HEK293 (cell line): ENCODE data around the gene THUMPD2.

ENCODE experiments used
- CTCF ChIA-PET: fragments of 350-600 bp; formaldehyde crosslinking; extraction: SDS; loops from one replicate; lab custom pipeline; 2021; ENCODE audit warnings: antibody characterized with exemption; lab: Yijun Ruan, JAX
- POLR2A ChIA-PET: fragments of 300-600 bp; formaldehyde crosslinking; extraction: SDS; loops from one replicate; lab custom pipeline; 2020; ENCODE audit warnings: antibody characterized with exemption, inconsistent platforms; lab: Yijun Ruan, JAX
- H3K27ac ChIP-seq: fragments of 200-500 bp; sonication (Bioruptor generic); 2 replicates; pipeline ENCODE4 v1.5.1; 2014; ENCODE audit warnings: low read depth, low read length, control low read depth, inconsistent platforms; ENCODE audit errors: extremely low read depth
- H3K36me3 ChIP-seq, 2 experiments: fragments of 200-500 bp in 1 of 2; sonication (Bioruptor generic) in 1 of 2; 1 replicate in 1 of 2; 2 replicates in 1 of 2; pipeline ENCODE4 v1.5.1; 2014 to 2017; ENCODE audit warnings: inconsistent platforms in 2 of 2, low read length in 2 of 2; ENCODE audit not compliant: control insufficient read depth in 2 of 2, insufficient read depth in 1 of 2
- H3K4me1 ChIP-seq: fragments of 200-500 bp; sonication (Bioruptor generic); 2 replicates; pipeline ENCODE4 v1.5.1; 2014; ENCODE audit warnings: mild to moderate bottlenecking, low read length, inconsistent platforms; ENCODE audit not compliant: control insufficient read depth, insufficient read depth
- H3K4me3 ChIP-seq: 2 replicates; pipeline ENCODE4 v1.5.1; 2011; ENCODE audit warnings: low read depth, mild to moderate bottlenecking, control low read depth, low read length, moderate library complexity
- H3K9me3 ChIP-seq: fragments of 200-500 bp; sonication (Bioruptor generic); 2 replicates; pipeline ENCODE4 v1.5.1; 2014; ENCODE audit warnings: low read depth, low read length, inconsistent platforms; ENCODE audit not compliant: control insufficient read depth, insufficient read depth
- GFI1B ChIP-seq: fragments of 450-650 bp; formaldehyde crosslinking; IDR thresholded peaks from 2 replicates; pipeline ENCODE4 v1.5.1; 2016; ENCODE audit warnings: missing biosample characterization, missing genetic modification characterization
- GLI4 ChIP-seq: fragments of 450-650 bp; formaldehyde crosslinking; IDR thresholded peaks from 2 replicates; pipeline ENCODE4 v1.5.1; 2016; ENCODE audit warnings: missing biosample characterization, missing genetic modification characterization
- GLIS1 ChIP-seq: fragments of 450-650 bp; formaldehyde crosslinking; IDR thresholded peaks from 2 replicates; pipeline ENCODE4 v1.5.1; 2016; ENCODE audit warnings: missing biosample characterization, missing genetic modification characterization
- HOXC10 ChIP-seq: sonication (generic); formaldehyde crosslinking; IDR thresholded peaks from 2 replicates; pipeline ENCODE4 v1.8.1; 2023; ENCODE audit warnings: mild to moderate bottlenecking, missing genetic modification reagents
- INSM2 ChIP-seq: fragments of 450-650 bp; formaldehyde crosslinking; IDR thresholded peaks from 2 replicates; pipeline ENCODE4 v1.5.1; 2016; ENCODE audit warnings: missing biosample characterization, missing genetic modification characterization
- MZF1 ChIP-seq: fragments of 450-650 bp; formaldehyde crosslinking; IDR thresholded peaks from 2 replicates; pipeline ENCODE4 v1.5.1; 2017; ENCODE audit warnings: missing biosample characterization, missing genetic modification characterization, borderline replicate concordance
- PRDM1 ChIP-seq: fragments of 450-650 bp; formaldehyde crosslinking; IDR thresholded peaks from 2 replicates; pipeline ENCODE4; 2016; ENCODE audit warnings: missing biosample characterization, missing genetic modification characterization
- SCRT2 ChIP-seq: fragments of 450-650 bp; formaldehyde crosslinking; IDR thresholded peaks from 2 replicates; pipeline ENCODE4 v1.5.1; 2016; ENCODE audit warnings: missing biosample characterization, missing genetic modification characterization
- YY2 ChIP-seq: fragments of 450-650 bp; formaldehyde crosslinking; IDR thresholded peaks from 2 replicates; pipeline ENCODE4 v1.5.1; 2016; ENCODE audit warnings: missing biosample characterization, missing genetic modification characterization
- ZBTB8A ChIP-seq: fragments of 450-650 bp; formaldehyde crosslinking; IDR thresholded peaks from 2 replicates; pipeline ENCODE4 v1.5.1; 2016; ENCODE audit warnings: missing biosample characterization, missing genetic modification characterization
- ZNF169 ChIP-seq: fragments of 450-650 bp; formaldehyde crosslinking; IDR thresholded peaks from 2 replicates; pipeline ENCODE4 v1.5.1; 2016; ENCODE audit warnings: missing biosample characterization, missing genetic modification characterization
- ZNF202 ChIP-seq: fragments of 450-650 bp; formaldehyde crosslinking; IDR thresholded peaks from 2 replicates; pipeline ENCODE4 v1.5.1; 2016; ENCODE audit warnings: missing biosample characterization, missing genetic modification characterization, borderline replicate concordance
- ZNF211 ChIP-seq: fragments of 450-650 bp; formaldehyde crosslinking; IDR thresholded peaks from 2 replicates; pipeline ENCODE4 v1.5.1; 2016; ENCODE audit warnings: low read depth, missing biosample characterization, missing genetic modification characterization
- ZNF214 ChIP-seq: fragments of 450-650 bp; formaldehyde crosslinking; IDR thresholded peaks from 2 replicates; pipeline ENCODE4 v1.5.1; 2017; ENCODE audit warnings: missing biosample characterization, mild to moderate bottlenecking, missing genetic modification characterization, borderline replicate concordance
- ZNF239 ChIP-seq: fragments of 450-650 bp; formaldehyde crosslinking; IDR thresholded peaks from 2 replicates; pipeline ENCODE4 v1.5.1; 2016; ENCODE audit warnings: missing biosample characterization, missing genetic modification characterization
- ZNF341 ChIP-seq: fragments of 450-650 bp; formaldehyde crosslinking; IDR thresholded peaks from 2 replicates; pipeline ENCODE4; 2016; ENCODE audit warnings: low read depth, missing biosample characterization, missing genetic modification characterization
- ZNF354C ChIP-seq: fragments of 450-650 bp; formaldehyde crosslinking; IDR thresholded peaks from 2 replicates; pipeline ENCODE4 v1.5.1; 2016; ENCODE audit warnings: missing biosample characterization, missing genetic modification characterization, low read depth, borderline replicate concordance
- ZNF362 ChIP-seq: fragments of 450-650 bp; formaldehyde crosslinking; IDR thresholded peaks from 2 replicates; pipeline ENCODE4 v1.5.1; 2016; ENCODE audit warnings: missing biosample characterization, missing genetic modification characterization
- ZNF404 ChIP-seq: fragments of 450-650 bp; formaldehyde crosslinking; IDR thresholded peaks from 2 replicates; pipeline ENCODE4 v1.5.1; 2017; ENCODE audit warnings: missing biosample characterization, missing genetic modification characterization
- ZNF514 ChIP-seq: fragments of 450-650 bp; formaldehyde crosslinking; IDR thresholded peaks from 2 replicates; pipeline ENCODE4 v1.5.1; 2016; ENCODE audit warnings: missing biosample characterization, missing genetic modification characterization
- ZNF558 ChIP-seq: fragments of 450-650 bp; formaldehyde crosslinking; IDR thresholded peaks from 2 replicates; pipeline ENCODE4 v1.5.1; 2016; ENCODE audit warnings: missing biosample characterization, missing genetic modification characterization
- ZNF561 ChIP-seq: fragments of 450-650 bp; IDR thresholded peaks from 2 replicates; pipeline ENCODE4 v1.5.1; 2018; ENCODE audit warnings: missing biosample characterization, missing genetic modification characterization, borderline replicate concordance
- ZNF600 ChIP-seq: fragments of 450-650 bp; formaldehyde crosslinking; IDR thresholded peaks from 2 replicates; pipeline ENCODE4 v1.5.1; 2016; ENCODE audit warnings: missing biosample characterization, missing genetic modification characterization
- ZNF624 ChIP-seq: fragments of 450-650 bp; formaldehyde crosslinking; IDR thresholded peaks from 2 replicates; pipeline ENCODE4 v1.5.1; 2017; ENCODE audit warnings: missing biosample characterization, missing genetic modification characterization
- ZNF645 ChIP-seq: fragments of 450-650 bp; formaldehyde crosslinking; IDR thresholded peaks from 2 replicates; pipeline ENCODE4; 2016; ENCODE audit warnings: missing biosample characterization, missing genetic modification characterization
- ZNF654 ChIP-seq: fragments of 450-650 bp; formaldehyde crosslinking; IDR thresholded peaks from 2 replicates; pipeline ENCODE4 v1.5.1; 2016; ENCODE audit warnings: low read depth, missing biosample characterization, missing genetic modification characterization
- ZNF658 ChIP-seq: fragments of 450-650 bp; formaldehyde crosslinking; IDR thresholded peaks from 2 replicates; pipeline ENCODE4; 2016; ENCODE audit warnings: missing biosample characterization, missing genetic modification characterization
- ZNF677 ChIP-seq: fragments of 450-650 bp; IDR thresholded peaks from 2 replicates; pipeline ENCODE4 v1.5.0; 2018; ENCODE audit warnings: missing biosample characterization, mild to moderate bottlenecking, missing genetic modification characterization, moderate library complexity
- TF ChIP-seq, protein P1 (sequence below): fragments of 450-650 bp; IDR thresholded peaks from 2 replicates; pipeline ENCODE4 v1.5.1; 2018; ENCODE audit warnings: missing biosample characterization, missing genetic modification characterization

Gene THUMPD2

GRCh38 chr2:39732482-39732881, 46.6 kb downstream of the THUMPD2 start (continued):
- TF ChIP-seq GLIS1 (tag by site-specific recombination) (no peak), ZNF624 (tag by site-specific recombination) (no peak), ZNF169 (no peak)

DNA sequence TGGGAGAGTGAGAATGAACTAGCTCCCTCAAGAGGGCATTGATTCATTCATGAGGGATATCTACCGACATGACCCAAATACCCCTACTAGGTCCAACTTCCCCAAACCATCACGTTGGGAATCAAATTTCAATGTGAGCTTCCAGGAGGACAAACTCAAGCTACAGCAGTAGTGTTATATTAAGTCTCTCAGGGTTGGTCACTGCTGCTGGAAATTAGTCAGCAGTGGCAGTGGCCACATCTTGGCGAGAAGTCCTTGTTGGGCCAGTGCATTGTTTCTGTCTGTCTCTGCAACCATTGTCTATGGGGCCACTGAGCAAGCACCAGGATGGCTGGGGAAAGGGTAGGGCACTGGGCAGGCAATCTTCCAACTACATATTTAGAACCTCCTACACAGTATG, 47.5 kb downstream of the THUMPD2 start:
- POLR2A ChIA-PET, result no interaction called here
- Histone ChIP-seq H3K9me3 (no peaks in the 10 kb centered on the region), H3K4me3 (no peak overlapping the region), H3K27ac (no peak overlapping the region), H3K4me1 (no peaks in the 10 kb centered on the region), H3K36me3 (peaks cover 0 to 48% of the 10 kb centered on the region in 2 experiments; a peak in 2 of 3 replicates)
- TF ChIP-seq ZNF202 (tag by site-specific recombination) (no peak), ZNF658 (tag by site-specific recombination) (no peak), ZNF239 (tag by site-specific recombination) (no peak), ZNF514 (tag by site-specific recombination) (no peak), ZNF362 (tag by site-specific recombination) (no peak), ZNF354C (tag by site-specific recombination) (no peak), GFI1B (tag by site-specific recombination) (no peak), MZF1 (tag by site-specific recombination) (no peak), ZNF211 (tag by site-specific recombination) (no peak), ZBTB8A (tag by site-specific recombination) (no peak)
- CTCF ChIA-PET, result interaction anchor here (0.6 to 5.4 kb wide), 19 partner anchors 12 to 502 kb away, joined by 3 to 41 read pairs (median 8); no protein-coding TSS in a partner anchor

DNA sequence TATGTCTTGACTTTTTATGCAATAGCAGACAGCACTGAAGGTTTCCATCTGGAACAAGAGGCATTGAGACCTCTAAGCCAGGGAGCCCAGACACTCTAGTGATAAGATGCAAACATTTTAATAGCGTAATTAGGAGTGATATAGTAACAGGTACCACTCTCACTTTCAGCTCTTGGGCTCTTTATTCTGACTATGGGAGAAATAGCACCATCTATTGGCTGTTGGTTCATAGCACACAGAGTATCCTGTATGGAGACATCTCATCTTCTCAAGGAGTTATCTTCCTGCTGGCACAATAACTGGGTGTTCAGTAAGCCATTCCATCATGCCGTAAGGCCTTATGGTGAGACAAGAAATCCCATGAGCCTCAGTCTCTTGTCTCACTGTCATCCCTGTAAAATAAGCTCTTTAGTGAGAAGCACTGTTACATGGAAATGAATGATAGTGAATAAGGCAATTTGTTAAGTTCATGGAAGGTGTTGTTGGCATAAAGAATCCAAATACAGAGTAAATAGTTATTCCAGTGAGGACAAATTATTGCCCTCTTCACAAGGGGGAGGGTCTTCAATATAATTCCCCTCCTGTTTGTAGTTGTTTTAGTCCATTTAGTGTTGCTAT, 48.3 kb downstream of the THUMPD2 start:
- H3K36me3 ChIP-seq, result peaks cover 0 to 40% of the 10 kb centered on the region in 2 experiments; a peak in 1 of 3 replicates
- TF ChIP-seq HOXC10 (no peak), ZNF561 (tag by site-specific recombination) (no peak), ZNF404 (tag by site-specific recombination) (no peak), ZNF645 (tag by site-specific recombination) (no peak), ZNF558 (tag by site-specific recombination) (no peak), YY2 (tag by site-specific recombination) (no peak), INSM2 (no peak), ZNF341 (tag by site-specific recombination) (no peak), ZNF654 (tag by site-specific recombination) (peak; percentile 72), ZNF214 (tag by site-specific recombination) (no peak), SCRT2 (tag by site-specific recombination) (peak; percentile 52), ZNF600 (tag by site-specific recombination) (no peak), GLI4 (tag by site-specific recombination) (no peak), ZNF677 (tag by site-specific recombination) (no peak), ZNF514 (tag by site-specific recombination) (no peak), PRDM1 (tag by site-specific recombination) (no peak)
- TF ChIP-seq, protein P1, sequence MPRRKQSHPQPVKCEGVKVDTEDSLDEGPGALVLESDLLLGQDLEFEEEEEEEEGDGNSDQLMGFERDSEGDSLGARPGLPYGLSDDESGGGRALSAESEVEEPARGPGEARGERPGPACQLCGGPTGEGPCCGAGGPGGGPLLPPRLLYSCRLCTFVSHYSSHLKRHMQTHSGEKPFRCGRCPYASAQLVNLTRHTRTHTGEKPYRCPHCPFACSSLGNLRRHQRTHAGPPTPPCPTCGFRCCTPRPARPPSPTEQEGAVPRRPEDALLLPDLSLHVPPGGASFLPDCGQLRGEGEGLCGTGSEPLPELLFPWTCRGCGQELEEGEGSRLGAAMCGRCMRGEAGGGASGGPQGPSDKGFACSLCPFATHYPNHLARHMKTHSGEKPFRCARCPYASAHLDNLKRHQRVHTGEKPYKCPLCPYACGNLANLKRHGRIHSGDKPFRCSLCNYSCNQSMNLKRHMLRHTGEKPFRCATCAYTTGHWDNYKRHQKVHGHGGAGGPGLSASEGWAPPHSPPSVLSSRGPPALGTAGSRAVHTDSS (tag by site-specific recombination), result no peak
- H3K4me1 ChIP-seq, result no peaks in the 10 kb centered on the region
- H3K9me3 ChIP-seq, result no peaks in the 10 kb centered on the region
- no peak overlapping the region for H3K27ac ChIP-seq
- no peak overlapping the region for H3K4me3 ChIP-seq
- ChIA-PET POLR2A (no interaction called here), CTCF (interaction anchor here (0.6 to 5.4 kb wide), 44 partner anchors 12 to 943 kb away, joined by 3 to 41 read pairs (median 4); no protein-coding TSS in a partner anchor)
